ENCODE data around the gene FRMD4A.
"Not testable (repeated sequence)": the region's sequence is repeated elsewhere in the genome, so short reads cannot be mapped to it uniquely, and the experiment has no call there.

Gene FRMD4A

GRCh38 chr10:13867822-13868221, 462.9 kb downstream of the FRMD4A start:
- DNase-seq: no peak

GRCh38 chr10:13865758-13866491, 464.8 kb downstream of the FRMD4A start:
- no peak for DNase-seq

GRCh38 chr10:13865220-13865619, 465.5 kb downstream of the FRMD4A start:
- DNase-seq: not testable (repeated sequence)

GRCh38 chr10:13862546-13863233, 468.0 kb downstream of the FRMD4A start:
- no peak for DNase-seq

GRCh38 chr10:13860886-13861285, 469.8 kb downstream of the FRMD4A start:
- DNase-seq: no peak

GRCh38 chr10:13859979-13860654, 470.6 kb downstream of the FRMD4A start:
- DNase-seq: no peak

- DNase-seq: no peak
Observed at GRCh38 chr10:13858709-13859108, 472.0 kb downstream of the FRMD4A start.

GRCh38 chr10:13857451-13857850, 473.3 kb downstream of the FRMD4A start:
- no peak for DNase-seq

GRCh38 chr10:13853854-13854253, 476.9 kb downstream of the FRMD4A start:
- DNase-seq: no peak

GRCh38 chr10:13852872-13853271, 477.9 kb downstream of the FRMD4A start:
- DNase-seq: no peak

- no peak for DNase-seq
Observed at GRCh38 chr10:13851906-13852305, 478.8 kb downstream of the FRMD4A start.

- no peak for DNase-seq
Observed at GRCh38 chr10:13848520-13849445, 481.9 kb downstream of the FRMD4A start.

- no peak for DNase-seq
Observed at GRCh38 chr10:13847201-13847631, 483.5 kb downstream of the FRMD4A start.

- no peak for DNase-seq
Observed at GRCh38 chr10:13845897-13846296, 484.8 kb downstream of the FRMD4A start.

GRCh38 chr10:13844651-13845050, 486.1 kb downstream of the FRMD4A start:
- no peak for DNase-seq

GRCh38 chr10:13842117-13842516, 488.6 kb downstream of the FRMD4A start:
- DNase-seq: no peak

GRCh38 chr10:13840036-13840435, 490.7 kb downstream of the FRMD4A start:
- DNase-seq: no peak

GRCh38 chr10:13839430-13839990, 491.2 kb downstream of the FRMD4A start:
- no peak for DNase-seq

GRCh38 chr10:13839030-13839429, 491.7 kb downstream of the FRMD4A start:
- DNase-seq: no peak

- DNase-seq: no peak
Observed at GRCh38 chr10:13837966-13838365, 492.8 kb downstream of the FRMD4A start.

GRCh38 chr10:13834581-13835286, 496.0 kb downstream of the FRMD4A start:
- DNase-seq: peak; percentile 36

- DNase-seq: no peak
Observed at GRCh38 chr10:13831711-13832141, 499.0 kb downstream of the FRMD4A start.

Data from NCI-H1092 treated with DMSO at 0.1 percent for 48 hours (cell line).